HG02840 (cell line): ENCODE data around the gene KRTAP10-7.
"Not testable (repeated sequence)": the region's sequence is repeated elsewhere in the genome, so short reads cannot be mapped to it uniquely, and the experiment has no call there.

ENCODE experiments used
- ATAC-seq: cut with Tn5 transposase; IDR thresholded peaks from one replicate; pipeline ENCODE4 v1.9.1; 2021; ENCODE audit warnings: mild to moderate bottlenecking, moderate library complexity, moderate number of reproducible peaks; ENCODE audit not compliant: unreplicated experiment, low FRiP score

KRTAP10-7 gene, protein sequence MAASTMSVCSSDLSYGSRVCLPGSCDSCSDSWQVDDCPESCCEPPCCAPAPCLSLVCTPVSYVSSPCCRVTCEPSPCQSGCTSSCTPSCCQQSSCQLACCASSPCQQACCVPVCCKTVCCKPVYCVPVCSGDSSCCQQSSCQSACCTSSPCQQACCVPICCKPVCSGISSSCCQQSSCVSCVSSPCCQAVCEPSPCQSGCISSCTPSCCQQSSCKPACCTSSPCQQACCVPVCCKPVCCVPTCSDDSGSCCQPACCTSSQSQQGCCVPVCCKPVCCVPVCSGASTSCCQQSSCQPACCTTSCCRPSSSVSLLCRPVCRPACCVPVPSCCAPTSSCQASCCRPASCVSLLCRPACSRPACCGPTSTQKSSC

DNA sequence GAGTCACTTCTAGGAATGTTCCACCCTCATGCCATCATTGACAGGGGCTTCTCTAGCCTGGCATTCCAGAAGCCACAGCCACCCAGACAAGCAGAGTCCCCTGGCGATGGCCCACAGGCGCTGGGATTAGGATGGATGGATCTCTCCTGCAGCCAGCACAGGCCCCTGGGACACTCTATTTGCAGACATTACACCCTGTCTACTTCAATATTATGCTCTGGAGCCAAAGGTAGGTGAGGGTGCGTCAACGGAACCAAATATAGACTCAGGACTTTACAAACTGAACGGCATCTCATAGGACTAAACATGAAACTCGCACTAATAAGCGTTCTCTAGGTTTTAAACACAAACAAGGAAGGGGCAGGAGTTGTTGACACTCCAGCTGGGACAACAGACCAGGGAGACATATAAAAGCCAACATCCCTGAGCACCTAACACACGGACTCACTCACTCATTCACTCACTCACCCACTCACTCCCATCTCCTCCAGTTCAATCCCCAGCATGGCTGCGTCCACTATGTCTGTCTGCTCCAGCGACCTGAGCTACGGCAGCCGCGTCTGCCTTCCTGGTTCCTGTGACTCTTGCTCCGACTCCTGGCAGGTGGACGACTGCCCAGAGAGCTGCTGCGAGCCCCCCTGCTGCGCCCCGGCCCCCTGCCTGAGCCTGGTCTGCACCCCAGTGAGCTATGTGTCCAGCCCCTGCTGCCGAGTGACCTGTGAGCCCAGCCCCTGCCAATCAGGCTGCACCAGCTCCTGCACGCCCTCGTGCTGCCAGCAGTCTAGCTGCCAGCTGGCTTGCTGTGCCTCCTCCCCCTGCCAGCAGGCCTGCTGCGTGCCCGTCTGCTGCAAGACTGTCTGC lies at the start of gene KRTAP10-7:
KRTAP10-7 (plus strand) TSS at position 480 of the 861 bp plus-strand sequence; CDS start at position 505, 25 bp downstream.
- ATAC-seq, result not testable (repeated sequence)

DNA sequence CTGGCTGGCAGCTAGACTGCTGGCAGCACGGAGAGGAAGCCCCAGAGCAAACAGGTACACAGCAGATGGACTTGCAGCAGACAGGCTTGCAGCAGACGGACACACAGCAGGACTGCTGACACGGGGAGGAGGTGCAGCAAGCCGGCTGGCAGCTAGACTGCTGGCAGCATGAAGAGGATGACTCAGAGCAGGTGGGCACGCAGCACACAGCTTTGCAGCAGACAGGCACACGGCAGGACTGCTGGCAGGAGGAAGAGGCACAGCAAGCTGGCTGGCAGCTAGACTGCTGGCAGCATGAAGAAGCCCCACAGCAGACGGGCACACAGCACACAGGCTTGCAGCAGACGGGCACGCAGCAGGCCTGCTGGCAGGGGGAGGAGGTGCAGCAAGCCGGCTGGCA lies 49.6 kb upstream of the KRTAP10-7 start:
- ATAC-seq, result no peak

DNA sequence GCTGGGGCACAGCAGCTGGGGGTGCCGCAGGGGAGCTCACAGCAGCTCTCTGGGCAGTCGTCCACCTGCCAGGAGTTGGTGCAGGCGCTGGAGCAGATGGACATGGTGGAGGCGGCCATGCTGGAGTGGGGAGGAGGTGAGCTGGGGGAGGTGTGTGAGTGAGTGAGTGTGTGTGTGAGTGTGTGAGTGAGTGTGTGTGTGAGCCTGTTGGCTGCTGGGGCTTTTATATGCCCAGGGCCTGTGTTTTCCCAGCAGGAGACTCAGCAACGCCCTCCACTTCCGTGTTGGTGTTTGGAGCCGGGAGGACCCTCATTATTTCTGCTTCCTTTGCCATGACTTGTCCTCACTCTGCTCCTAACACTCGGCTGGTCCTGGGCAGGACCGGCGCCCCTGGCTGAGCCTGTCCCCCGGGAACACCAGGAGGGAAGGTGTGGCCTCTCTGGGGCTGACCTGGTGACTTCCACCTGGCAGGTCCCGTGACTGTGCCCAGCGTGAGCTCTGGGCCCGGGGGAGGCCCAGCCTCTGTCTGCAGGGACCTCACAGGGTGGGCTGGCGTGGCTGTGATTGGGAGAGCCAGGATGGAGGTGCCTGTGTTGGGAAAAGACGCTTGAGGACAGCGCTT lies 48.9 kb upstream of the KRTAP10-7 start, which contains the start of gene KRTAP10-2:
KRTAP10-2 (minus strand) TSS at position 166 of the 622 bp plus-strand sequence; CDS start at position 119, 47 bp downstream.
- ATAC-seq, result no peak

DNA sequence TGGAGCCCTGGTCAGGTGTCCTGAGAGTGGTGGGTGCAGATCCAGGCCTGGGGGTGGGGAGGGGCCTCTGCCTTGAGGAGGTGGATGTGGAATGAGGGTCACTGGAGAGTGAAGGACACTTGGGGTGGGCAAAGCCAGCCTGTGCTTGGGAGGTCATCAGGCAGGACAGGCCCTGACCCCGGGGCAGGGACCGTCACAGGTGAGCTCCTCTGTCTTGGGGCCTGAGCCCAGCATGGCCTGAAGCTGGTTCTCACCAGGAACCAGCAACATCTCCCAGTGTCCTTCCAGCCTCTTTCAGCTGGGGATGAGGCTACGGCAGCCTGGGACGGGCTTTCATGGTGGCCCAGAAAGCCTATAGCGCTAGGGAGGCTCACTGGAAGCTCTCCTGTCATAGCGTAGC lies 48.3 kb upstream of the KRTAP10-7 start:
- no peak for ATAC-seq

DNA sequence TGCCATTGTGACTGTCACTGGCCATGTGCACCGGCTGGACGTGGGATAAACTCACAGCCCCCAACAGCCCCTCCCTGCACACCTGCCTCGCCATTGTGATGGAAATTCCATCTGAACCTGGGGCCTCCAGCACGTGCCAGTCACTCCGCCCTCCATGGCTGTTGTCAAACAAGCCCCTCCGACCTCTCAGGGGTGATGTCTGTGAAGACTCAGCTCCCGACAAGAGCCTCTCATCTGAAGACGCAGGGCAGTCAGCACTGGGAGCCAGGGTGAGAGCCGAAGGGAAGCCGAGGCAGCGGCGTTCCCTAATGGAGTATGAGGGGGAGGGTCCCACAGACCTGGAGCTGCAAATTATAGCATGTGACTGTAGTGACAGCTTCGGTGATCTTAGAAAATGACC lies 47.7 kb upstream of the KRTAP10-7 start:
- no peak for ATAC-seq

DNA sequence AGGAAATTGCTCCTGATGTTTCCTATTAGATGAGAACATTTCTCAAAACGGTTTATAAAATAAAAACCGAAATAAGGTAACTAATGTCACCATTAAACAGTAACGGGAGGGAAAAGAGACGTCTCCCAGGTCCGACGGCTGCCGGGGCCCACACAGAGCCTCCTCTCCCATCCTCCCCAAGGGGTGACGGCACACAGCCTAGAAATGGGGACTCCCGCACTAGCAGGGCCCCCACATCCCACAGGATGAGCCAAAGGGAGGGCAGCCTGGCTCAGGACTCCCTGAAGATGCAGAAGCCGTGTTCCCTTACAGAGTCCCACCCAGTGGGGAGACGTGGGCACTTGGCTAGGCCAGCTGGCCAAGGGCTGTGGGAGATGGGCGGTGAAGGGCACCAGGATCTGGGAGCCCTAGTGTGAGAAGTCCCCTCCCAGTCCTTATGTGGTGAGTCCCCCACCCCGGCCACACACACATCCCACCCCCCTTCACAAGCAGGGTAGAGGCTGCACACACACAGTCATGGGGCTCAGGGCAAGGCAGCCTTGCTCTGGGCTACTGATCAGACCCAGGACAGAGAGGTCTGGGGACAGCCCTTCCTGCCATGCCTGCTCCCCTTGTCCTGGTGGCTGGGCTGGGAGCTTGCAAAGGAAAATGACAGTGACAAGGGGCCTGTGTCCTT lies 45.1 kb upstream of the KRTAP10-7 start:
- ATAC-seq, result no peak

DNA sequence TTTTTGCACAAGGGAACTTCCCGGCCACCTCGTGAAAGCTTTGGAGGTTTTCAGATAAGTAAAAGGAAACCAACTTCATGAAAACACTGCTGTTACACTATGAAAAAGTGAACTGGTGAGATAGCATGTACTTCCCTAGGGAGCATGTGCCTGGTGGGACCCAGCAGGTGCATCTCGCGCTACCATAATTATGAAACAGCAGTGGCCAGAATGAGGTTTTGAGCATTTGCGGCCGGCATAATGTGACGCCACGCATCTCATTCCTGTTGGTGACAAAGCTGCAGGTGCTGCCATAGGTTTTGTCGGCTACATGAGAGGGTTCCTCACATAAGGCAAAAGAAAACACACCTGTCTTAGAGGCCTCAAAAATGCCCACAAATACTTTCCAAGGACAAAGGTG lies 43.5 kb upstream of the KRTAP10-7 start:
- no peak for ATAC-seq

DNA sequence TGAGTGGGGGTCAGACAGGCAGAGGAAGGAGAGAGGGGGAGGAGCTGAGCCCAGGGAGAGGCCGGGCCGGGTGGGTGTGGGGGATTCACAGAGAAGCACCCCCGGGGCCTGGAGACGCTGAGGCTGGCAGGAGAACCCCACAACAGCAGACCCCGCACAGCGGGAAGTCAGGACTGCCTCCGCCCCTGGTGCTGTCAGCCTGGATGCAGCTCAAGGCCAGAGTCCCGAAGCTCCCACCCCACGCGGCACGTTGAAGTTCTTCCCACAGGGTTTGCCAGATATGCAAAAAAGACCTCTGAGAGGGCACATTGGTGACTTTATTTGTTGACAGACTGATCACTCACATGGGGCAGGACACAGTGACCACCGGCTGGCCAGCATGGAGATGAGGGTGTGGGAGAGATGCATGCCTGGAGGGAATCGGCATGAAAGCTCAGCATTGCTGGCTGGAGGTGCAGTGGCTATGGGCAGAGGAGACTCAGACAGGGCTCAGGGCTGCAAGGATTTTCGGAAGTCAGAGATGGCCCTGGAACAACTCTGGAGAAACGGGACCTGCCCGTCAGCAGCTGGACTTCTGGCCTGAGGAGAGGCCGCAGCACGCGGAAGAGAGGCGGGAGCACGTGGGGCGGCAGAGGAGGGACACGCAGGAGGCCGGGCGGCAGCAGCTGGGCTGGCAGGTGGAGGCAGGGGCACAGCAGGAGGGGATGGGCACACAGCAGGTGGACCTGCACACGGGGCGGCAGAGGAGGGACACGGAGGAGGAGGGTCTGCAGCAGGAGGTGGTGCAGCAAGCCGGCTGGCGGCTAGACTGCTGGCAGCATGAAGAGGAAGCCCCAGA lies 42.7 kb upstream of the KRTAP10-7 start:
- no peak for ATAC-seq

DNA sequence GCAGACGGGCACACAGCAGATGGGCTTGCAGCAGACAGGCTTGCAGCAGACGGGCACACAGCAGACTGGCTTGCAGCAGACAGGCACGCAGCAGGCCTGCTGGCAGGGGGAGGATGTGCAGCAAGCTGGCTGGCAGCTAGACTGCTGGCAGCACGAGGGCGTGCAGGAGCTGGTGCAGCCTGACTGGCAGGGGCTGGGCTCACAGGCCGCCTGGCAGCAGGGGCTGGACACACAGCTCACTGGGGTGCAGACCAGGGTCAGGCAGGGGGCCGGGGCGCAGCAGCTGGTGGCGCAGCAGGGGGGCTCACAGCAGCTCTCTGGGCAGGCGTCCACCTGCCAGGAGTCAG lies 42.1 kb upstream of the KRTAP10-7 start:
- ATAC-seq, result not testable (repeated sequence)

DNA sequence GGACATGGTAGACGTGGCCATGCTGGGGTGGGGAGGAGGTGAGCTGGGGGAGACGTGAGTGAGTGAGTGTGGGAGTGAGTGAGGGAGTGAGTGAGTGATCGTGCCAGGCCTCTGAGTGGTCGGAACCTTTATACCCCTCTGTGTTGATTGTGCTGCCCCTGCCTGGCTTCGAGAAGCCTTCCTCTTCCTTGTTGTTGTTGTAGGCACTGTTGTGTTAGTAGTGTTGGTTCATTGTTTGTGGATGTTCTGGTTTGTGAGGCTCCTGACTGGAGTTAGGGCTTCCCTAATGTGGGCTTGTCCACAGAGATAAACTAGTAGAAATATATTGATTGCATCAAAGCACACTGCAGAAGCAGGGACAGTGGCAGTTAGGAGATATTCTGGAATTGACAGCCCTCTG lies 41.7 kb upstream of the KRTAP10-7 start, which contains the start of gene KRTAP10-3:
KRTAP10-3 (minus strand) TSS at position 101 of the 400 bp plus-strand sequence; CDS start at position 21, 80 bp downstream.
- ATAC-seq, result no peak

DNA sequence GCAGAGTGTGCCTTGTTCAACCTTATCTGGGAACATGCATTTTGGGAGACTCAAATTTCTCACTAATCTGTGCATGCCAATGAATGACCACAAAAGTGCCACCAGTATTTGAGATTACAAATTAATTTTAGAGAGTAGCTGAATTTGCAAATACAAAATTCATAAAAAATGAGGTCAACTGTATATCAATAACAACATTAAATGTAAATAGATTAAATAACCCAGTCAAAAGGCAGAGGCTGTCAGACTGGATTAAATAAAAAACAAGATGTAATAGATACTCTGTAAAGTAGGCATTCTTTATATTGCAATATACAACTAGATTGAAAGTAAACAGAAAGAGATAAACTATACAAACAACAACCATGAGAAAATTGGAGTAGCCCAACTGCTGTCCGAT lies 36.3 kb upstream of the KRTAP10-7 start:
- ATAC-seq, result no peak

DNA sequence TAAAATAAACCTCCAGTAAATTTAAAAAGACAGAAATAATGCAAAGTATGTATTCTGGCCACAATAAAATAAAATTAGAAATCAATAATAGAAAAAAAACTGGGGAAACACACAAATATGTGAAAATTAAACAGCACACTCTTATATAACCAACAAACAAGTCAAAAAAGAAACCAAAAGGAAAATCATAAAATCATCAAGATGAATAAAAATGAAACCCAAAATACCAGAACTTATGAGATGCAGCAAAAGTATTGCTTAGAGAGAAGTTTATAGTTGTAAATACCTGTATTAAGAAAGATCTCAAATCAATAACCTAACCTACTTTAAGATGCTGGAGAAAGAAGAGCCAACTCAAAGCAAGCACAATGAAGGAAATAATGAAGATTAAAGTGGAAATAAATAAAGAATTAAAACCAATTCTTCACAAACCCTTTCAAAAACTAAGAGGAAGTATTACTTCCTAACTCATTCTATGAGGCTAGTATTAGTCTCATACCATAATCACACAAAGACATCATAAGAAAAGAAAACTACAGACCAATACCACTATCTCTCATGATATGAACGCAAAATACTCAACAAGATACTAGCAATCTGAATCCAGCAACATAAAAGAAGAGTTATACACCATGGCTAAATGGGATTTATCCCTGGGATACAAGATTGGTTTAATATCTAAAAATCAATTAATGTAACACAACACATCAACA lies 35.4 kb upstream of the KRTAP10-7 start:
- no peak for ATAC-seq

DNA sequence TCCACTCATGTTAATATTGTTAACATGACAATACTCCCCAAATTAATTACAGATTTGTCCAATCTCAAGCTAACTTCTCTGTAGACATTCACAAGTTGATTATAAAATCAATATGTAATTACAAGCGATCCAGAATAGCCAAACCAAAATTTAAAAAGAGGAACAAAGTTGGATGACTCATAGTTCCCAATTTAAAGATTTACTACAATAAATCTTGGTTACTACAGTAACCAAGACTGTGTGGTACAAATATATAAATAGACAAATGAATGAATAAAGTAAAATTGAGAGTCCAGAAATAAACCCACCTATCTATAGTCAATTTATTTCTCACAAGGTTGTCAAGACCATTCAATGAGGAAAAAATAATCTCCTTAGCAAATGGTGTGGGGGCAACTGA lies 34.0 kb upstream of the KRTAP10-7 start:
- no peak for ATAC-seq

DNA sequence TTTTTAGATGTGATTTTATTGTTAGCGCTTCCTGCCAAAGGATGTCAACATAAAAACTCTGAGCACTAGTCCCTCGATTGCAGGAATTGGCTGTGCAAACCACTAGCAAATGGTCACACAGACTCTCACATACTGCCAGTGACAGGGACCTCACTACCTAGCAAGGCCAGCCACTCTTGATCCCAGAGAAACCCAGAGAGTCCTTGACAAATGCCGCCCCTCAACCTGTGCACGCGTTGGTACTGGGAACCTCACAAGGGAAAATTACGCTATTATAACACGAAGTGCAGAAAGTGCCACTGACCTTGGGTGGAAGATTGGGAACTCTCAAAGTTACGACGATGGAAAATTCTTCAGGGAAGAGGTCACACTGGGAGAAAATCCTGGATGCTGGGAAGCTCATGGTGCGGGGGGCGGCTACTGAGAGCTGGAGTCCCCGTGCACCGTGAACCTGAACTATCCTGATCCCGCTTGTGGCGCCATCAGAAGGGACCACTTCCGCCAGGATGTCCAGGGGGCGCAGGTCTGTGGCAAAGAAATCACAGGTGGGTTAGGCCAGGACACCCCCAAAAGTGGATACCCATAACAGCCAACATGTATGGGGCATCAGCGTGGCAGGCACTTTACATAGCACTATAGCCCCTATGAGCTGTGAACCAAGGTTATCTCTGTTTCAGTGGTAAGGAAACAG lies 32.8 kb upstream of the KRTAP10-7 start:
- no peak for ATAC-seq

DNA sequence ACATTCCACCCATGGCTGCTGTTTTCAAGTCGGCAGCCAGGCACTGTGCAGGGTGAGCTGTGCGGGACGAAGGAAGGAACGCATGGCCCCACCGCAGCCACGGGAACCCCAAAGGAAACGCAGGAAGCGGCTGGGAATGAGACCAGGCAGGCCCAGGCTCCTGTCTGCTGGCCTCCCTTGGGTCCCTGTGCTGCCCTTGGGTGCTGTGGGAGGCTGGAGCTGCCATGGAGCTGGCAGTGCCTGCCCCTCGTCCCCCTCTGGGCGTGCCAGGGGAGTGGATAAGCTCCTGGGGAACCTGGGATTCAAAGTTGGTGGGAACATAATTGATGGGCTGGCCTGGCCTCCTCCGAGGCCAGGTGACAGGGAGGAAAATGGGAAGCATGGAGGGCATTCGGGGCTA lies 32.1 kb upstream of the KRTAP10-7 start:
- ATAC-seq, result no peak

DNA sequence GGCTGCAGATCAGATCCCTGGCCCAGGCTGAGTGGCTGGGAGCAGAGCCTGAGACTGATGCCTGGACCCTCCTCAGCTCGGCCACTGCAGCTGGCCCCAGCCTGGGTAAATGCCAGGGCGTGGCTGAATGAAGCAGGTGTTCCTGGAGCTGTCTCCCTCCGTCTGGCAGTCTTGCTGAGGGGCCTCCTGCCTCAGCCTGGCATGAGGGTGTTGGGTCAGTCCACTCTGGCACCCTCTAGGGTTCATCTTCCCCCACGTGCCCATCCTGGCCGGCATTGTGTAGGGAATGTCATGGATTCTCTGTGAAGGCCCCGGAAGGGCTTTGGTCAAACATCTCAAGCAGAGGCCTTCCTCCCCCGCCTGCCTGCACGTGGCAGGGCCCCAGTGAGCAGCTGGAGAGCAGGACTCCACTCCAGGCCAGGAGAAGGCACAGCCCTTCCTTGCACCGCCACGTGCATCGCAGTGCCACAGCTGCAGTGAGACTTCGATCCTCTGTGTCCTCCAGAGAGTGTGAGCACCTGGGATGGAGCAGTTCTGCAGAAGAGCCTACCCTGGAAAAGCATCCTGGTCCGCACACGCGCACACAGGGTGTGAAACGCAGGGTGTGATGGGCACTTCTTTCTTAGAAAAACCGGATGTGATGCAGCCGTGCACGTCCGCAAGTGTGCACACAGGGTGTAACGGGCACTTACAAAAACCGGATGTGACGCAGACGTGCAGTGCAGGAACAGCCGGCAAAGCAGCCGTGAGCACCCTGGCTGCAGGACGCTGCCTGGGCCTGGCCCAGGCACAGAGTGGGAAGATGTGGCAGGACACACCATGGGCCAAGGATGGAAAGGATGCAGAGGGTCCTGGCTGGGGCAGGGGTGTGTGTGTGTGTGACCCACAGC lies 31.5 kb upstream of the KRTAP10-7 start:
- no peak for ATAC-seq

DNA sequence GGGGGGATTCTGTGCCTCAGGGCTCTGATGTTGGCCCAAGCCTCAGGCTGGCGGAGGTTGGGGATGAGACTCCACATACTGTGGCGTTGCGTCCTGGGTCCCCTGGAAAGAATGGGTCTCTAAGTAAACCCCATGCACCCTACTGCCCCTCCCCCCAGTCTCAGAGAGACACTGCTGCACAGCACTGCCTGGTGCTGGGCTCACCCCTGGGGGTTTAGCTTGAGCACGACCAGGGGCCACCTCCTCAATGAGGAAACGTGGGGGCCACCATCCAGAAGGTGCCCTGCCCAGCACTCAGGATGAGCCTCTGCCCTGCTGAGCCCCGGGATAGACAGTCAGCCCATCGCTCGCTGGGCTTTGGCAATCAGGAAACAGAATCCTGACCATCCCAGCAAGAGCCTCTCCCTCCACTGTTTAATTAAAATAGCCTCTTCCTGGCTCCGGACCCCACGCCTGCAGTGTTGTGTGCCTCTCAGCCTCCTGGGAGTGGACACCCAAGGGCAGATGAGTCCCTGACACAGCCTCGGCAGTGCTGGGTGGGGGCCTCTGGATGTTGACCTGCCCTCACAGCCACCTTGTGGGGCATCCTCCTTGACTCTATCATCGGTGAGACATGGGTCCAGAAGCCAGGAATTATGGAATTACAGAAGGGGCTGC lies 30.4 kb upstream of the KRTAP10-7 start:
- ATAC-seq, result no peak
